Mesothelial cell of epicardium (in vitro differentiated cells): ENCODE results near the gene SLC22A14. TPM values are rescaled to one million over a fixed set of nuclear protein-coding genes. Genes with fewer than 3 reads are reported as not detected.

ENCODE experiments used
- DNase-seq, 2 experiments: peaks; one replicate each; pipeline ENCODE4 v3.0.0; 2021; ENCODE audit warnings: low spot score in 2 of 2; ENCODE audit not compliant: unreplicated experiment in 2 of 2
- H3K27ac Mint-ChIP-seq: 2 replicates; pipeline ENCODE4 v1.8.0; 2021; ENCODE audit warnings: mixed read lengths
- H3K27me3 Mint-ChIP-seq: 2 replicates; pipeline ENCODE4 v1.8.0; 2021; ENCODE audit warnings: low read depth, mixed read lengths
- H3K36me3 Mint-ChIP-seq: 2 replicates; pipeline ENCODE4 v1.8.0; 2021; ENCODE audit warnings: mixed read lengths
- H3K4me1 Mint-ChIP-seq: 2 replicates; pipeline ENCODE4 v1.8.0; 2021; ENCODE audit warnings: mixed read lengths
- H3K4me3 Mint-ChIP-seq: 2 replicates; pipeline ENCODE4 v1.8.0; 2021; ENCODE audit warnings: mild to moderate bottlenecking, moderate library complexity, mixed read lengths
- H3K9me3 Mint-ChIP-seq: 2 replicates; pipeline ENCODE4 v1.8.0; 2021; ENCODE audit warnings: mixed read lengths
- CTCF ChIP-seq: fragments of 200-600 bp; sonication (generic); IDR thresholded peaks from one replicate; pipeline ENCODE4 v1.5.0; 2021; ENCODE audit warnings: antibody characterized with exemption; ENCODE audit not compliant: unreplicated experiment
- total RNA-seq: library from RNA; stranded (reverse); gene quantifications from 3 replicates; pipeline ENCODE4 v1.2.1, GENCODE V29; 2021

SLC22A14 gene
- total RNA-seq, 1 donor from 2014 or later = 0.22 TPM

- no peaks in the 10 kb centered on the region for H3K36me3 Mint-ChIP-seq
- DNase-seq = no peak
- H3K4me1 Mint-ChIP-seq = no peaks in the 10 kb centered on the region
- peaks cover 19% of the 10 kb centered on the region for H3K27me3 Mint-ChIP-seq
- no peak for TF ChIP-seq CTCF
- no peak overlapping the region for H3K27ac Mint-ChIP-seq
- H3K9me3 Mint-ChIP-seq = no peaks in the 10 kb centered on the region
- H3K4me3 Mint-ChIP-seq = no peak overlapping the region
These were observed 29.8 kb downstream of the SLC22A14 start for GRCh38 chr3:38311941-38312340.

GRCh38 chr3:38312356-38312755 lies 30.3 kb downstream of the SLC22A14 start:
- Mint-ChIP-seq H3K9me3 (no peaks in the 10 kb centered on the region), H3K4me3 (no peak overlapping the region), H3K27ac (no peak overlapping the region), H3K27me3 (peaks cover 19% of the 10 kb centered on the region), H3K36me3 (no peaks in the 10 kb centered on the region), H3K4me1 (no peaks in the 10 kb centered on the region)
- DNase-seq = no peak
- no peak for TF ChIP-seq CTCF

GRCh38 chr3:38313263-38313662 lies 31.2 kb downstream of the SLC22A14 start:
- Mint-ChIP-seq H3K4me1 (no peaks in the 10 kb centered on the region), H3K9me3 (no peaks in the 10 kb centered on the region), H3K27ac (no peak overlapping the region), H3K4me3 (no peak overlapping the region), H3K36me3 (no peaks in the 10 kb centered on the region), H3K27me3 (peaks cover 19% of the 10 kb centered on the region)
- no peak for DNase-seq
- no peak for TF ChIP-seq CTCF

GRCh38 chr3:38313695-38314094 lies 31.6 kb downstream of the SLC22A14 start:
- no peak overlapping the region for H3K27ac Mint-ChIP-seq
- DNase-seq = no peak
- no peaks in the 10 kb centered on the region for H3K9me3 Mint-ChIP-seq
- peaks cover 16% of the 10 kb centered on the region for H3K27me3 Mint-ChIP-seq
- no peak overlapping the region for H3K4me3 Mint-ChIP-seq
- no peaks in the 10 kb centered on the region for H3K4me1 Mint-ChIP-seq
- H3K36me3 Mint-ChIP-seq = no peaks in the 10 kb centered on the region
- no peak for TF ChIP-seq CTCF

- no peaks in the 10 kb centered on the region for H3K4me1 Mint-ChIP-seq
- no peaks in the 10 kb centered on the region for H3K36me3 Mint-ChIP-seq
- DNase-seq = no peak
- H3K4me3 Mint-ChIP-seq = no peak overlapping the region
- no peak overlapping the region for H3K27ac Mint-ChIP-seq
- H3K27me3 Mint-ChIP-seq = peaks cover 13% of the 10 kb centered on the region
- no peaks in the 10 kb centered on the region for H3K9me3 Mint-ChIP-seq
- no peak for TF ChIP-seq CTCF
These were observed 32.1 kb downstream of the SLC22A14 start for GRCh38 chr3:38314112-38314763.
